SK-N-SH (cell line): ENCODE measurements around the gene KCTD15. TPM values are rescaled to one million over a fixed set of nuclear protein-coding genes. Genes with fewer than 3 reads are reported as not detected.

ENCODE experiments used
- CTCF ChIA-PET: fragments of 300-600, 350-600 bp; formaldehyde crosslinking; extraction: SDS; loops from one replicate; lab custom pipeline; 2021; lab: Yijun Ruan, JAX
- POLR2A ChIA-PET: fragments of 350-600 bp; sonication (Branson Sonifier 250); formaldehyde crosslinking; extraction: SDS; loops from one replicate; lab custom pipeline; 2020; ENCODE audit warnings: antibody characterized with exemption, inconsistent platforms; lab: Yijun Ruan, JAX
- DNase-seq: peaks from one replicate; pipeline ENCODE4 v3.0.0; 2012
- H2AFZ ChIP-seq: fragments of 200-600 bp; sonication (generic); 2 replicates; pipeline ENCODE4 v1.8.1; 2016; ENCODE audit warnings: antibody characterized with exemption, mild to moderate bottlenecking, low read depth
- H3F3A ChIP-seq: fragments of 200-600 bp; sonication (generic); replicated peaks from 2 replicates; pipeline ENCODE3; 2016; ENCODE audit warnings: antibody characterized with exemption, mild to moderate bottlenecking; ENCODE audit not compliant: insufficient read depth
- H3K27ac ChIP-seq, 2 experiments: fragments of 200-500 bp in 1 of 2; fragments of 200-600 bp in 1 of 2; sonication (Bioruptor generic) in 1 of 2; sonication (generic), shearing (Covaris generic) in 1 of 2; 2 replicates each; pipeline versions ENCODE4 v1.5.1 to v1.6.1; 2014 to 2016; ENCODE audit warnings: low read depth in 2 of 2, inconsistent platforms in 1 of 2, low read length in 1 of 2, mild to moderate bottlenecking in 1 of 2, mixed read lengths in 1 of 2
- H3K27me3 ChIP-seq: fragments of 200-600 bp; sonication (generic), shearing (Covaris generic); 2 replicates; pipeline ENCODE4 v1.6.1; 2016; ENCODE audit warnings: mixed run types; ENCODE audit not compliant: insufficient read depth
- H3K36me3 ChIP-seq, 2 experiments: fragments of 200-500 bp in 1 of 2; fragments of 200-600 bp in 1 of 2; sonication (Bioruptor generic) in 1 of 2; sonication (generic) in 1 of 2; replicated peaks in 1 of 2; 2 replicates each; pipeline versions ENCODE3 to v1.5.1; 2014 to 2016; ENCODE audit warnings: low read length in 1 of 2, mild to moderate bottlenecking in 1 of 2; ENCODE audit not compliant: insufficient read depth in 2 of 2, control insufficient read depth in 1 of 2
- H3K4me1 ChIP-seq, 2 experiments: fragments of 200-500 bp in 1 of 2; fragments of 200-600 bp in 1 of 2; sonication (Bioruptor generic) in 1 of 2; sonication (generic), shearing (Covaris generic) in 1 of 2; 2 replicates each; pipeline versions ENCODE4 v1.5.1 to v1.6.1; 2014 to 2016; ENCODE audit warnings: low read depth in 1 of 2, low read length in 1 of 2, mixed run types in 1 of 2; ENCODE audit not compliant: insufficient read depth in 2 of 2, control insufficient read depth in 1 of 2
- H3K4me2 ChIP-seq: fragments of 200-600 bp; sonication (generic), shearing (Covaris generic); 2 replicates; pipeline ENCODE4 v1.6.1; 2017; ENCODE audit warnings: mixed run types
- H3K4me3 ChIP-seq, 2 experiments: fragments of 200-500 bp in 1 of 2; fragments of 200-600 bp in 1 of 2; sonication (Bioruptor generic) in 1 of 2; sonication (generic), shearing (Covaris generic) in 1 of 2; 2 replicates each; pipeline versions ENCODE4 v1.5.1 to v1.8.1; 2014 to 2016; ENCODE audit warnings: low read depth in 2 of 2, inconsistent platforms in 1 of 2, low read length in 1 of 2, mild to moderate bottlenecking in 1 of 2, mixed read lengths in 1 of 2, moderate library complexity in 1 of 2
- H3K79me2 ChIP-seq: fragments of 200-600 bp; sonication (generic); 2 replicates; pipeline ENCODE4 v1.8.1; 2017; ENCODE audit warnings: mild to moderate bottlenecking; ENCODE audit not compliant: insufficient read depth
- H3K9ac ChIP-seq: fragments of 200-600 bp; sonication (generic); 2 replicates; pipeline ENCODE4 v1.6.1; 2017; ENCODE audit warnings: mixed run types
- H3K9me2 ChIP-seq: fragments of 200-600 bp; sonication (generic); 2 replicates; pipeline ENCODE4 v1.6.1; 2017; ENCODE audit warnings: mixed run types
- H3K9me3 ChIP-seq: fragments of 200-600 bp; sonication (generic); 2 replicates; pipeline ENCODE4 v1.6.1; 2017; ENCODE audit warnings: mixed run types, mild to moderate bottlenecking, moderate library complexity
- H4K20me1 ChIP-seq: fragments of 200-600 bp; sonication (generic); 2 replicates; pipeline ENCODE4 v1.6.1; 2017; ENCODE audit warnings: mild to moderate bottlenecking, mixed run types; ENCODE audit not compliant: insufficient read depth
- ELF1 ChIP-seq: IDR thresholded peaks from 2 replicates; pipeline ENCODE4 v1.4.0; 2012
- EZH2phosphoT487 ChIP-seq: fragments of 200-600 bp; sonication (generic); IDR thresholded peaks from 2 replicates; pipeline ENCODE4 v1.6.1; 2017; ENCODE audit warnings: low read depth, mixed run types, mild to moderate bottlenecking, antibody characterized with exemption, moderate library complexity, borderline replicate concordance
- FOSL2 ChIP-seq: IDR thresholded peaks from 2 replicates; pipeline ENCODE4 v1.4.0; 2012; ENCODE audit warnings: low read depth, mild to moderate bottlenecking, moderate library complexity, borderline replicate concordance
- FOXM1 ChIP-seq: IDR thresholded peaks from 2 replicates; pipeline ENCODE4 v1.4.0; 2012; ENCODE audit warnings: low read depth, mild to moderate bottlenecking
- GATA2 ChIP-seq: sonication (generic); formaldehyde crosslinking; IDR thresholded peaks from 2 replicates; pipeline ENCODE4 v1.5.0; 2020; ENCODE audit warnings: mild to moderate bottlenecking, missing genetic modification reagents
- JUND ChIP-seq: IDR thresholded peaks from 2 replicates; pipeline ENCODE4 v1.4.0; 2012
- NFIC ChIP-seq: IDR thresholded peaks from 2 replicates; pipeline ENCODE4 v1.4.0; 2012; ENCODE audit warnings: borderline replicate concordance
- RAD21 ChIP-seq: IDR thresholded peaks from 2 replicates; pipeline ENCODE4 v1.6.1; 2012; ENCODE audit warnings: mild to moderate bottlenecking, low read length
- RXRA ChIP-seq: IDR thresholded peaks from 2 replicates; pipeline ENCODE4 v1.4.0; 2012; ENCODE audit warnings: low read depth, mild to moderate bottlenecking, borderline replicate concordance
- TAF1 ChIP-seq: IDR thresholded peaks from 2 replicates; pipeline ENCODE4 v1.6.1; 2012; ENCODE audit warnings: low read depth, mild to moderate bottlenecking, low read length, moderate library complexity, borderline replicate concordance
- TCF12 ChIP-seq: IDR thresholded peaks from 2 replicates; pipeline ENCODE4 v1.4.0; 2012
- TEAD4 ChIP-seq: IDR thresholded peaks from 2 replicates; pipeline ENCODE4 v1.4.0; 2012; ENCODE audit warnings: mild to moderate bottlenecking, borderline replicate concordance; ENCODE audit not compliant: insufficient read depth
- WGBS: methylation state at CpG from one replicate; pipeline ENCODE4 v1.1.6; 2017; ENCODE audit warnings: low lambda C conversion rate; 5-methylcytosine and 5-hydroxymethylcytosine counted together
- polyA plus RNA-seq, 3 experiments: library from polyadenylated mRNA; depleted of rRNA; stranded (reverse); fragments of >200 nt; gene quantifications; 2 replicates each; pipeline ENCODE4 v1.2.3, GENCODE V29; 2012
- TF ChIP-seq, protein P1 (sequence below): IDR thresholded peaks from 2 replicates; pipeline ENCODE4; 2012
- TF ChIP-seq, protein P2 (sequence below): fragments of 150-350 bp; IDR thresholded peaks from 2 replicates; pipeline ENCODE4 v1.6.1; 2017; ENCODE audit warnings: antibody characterized with exemption, low read length, low read depth, borderline replicate concordance

The KCTD15 gene
- polyA plus RNA-seq, 1 of the 3 experiments (the other 2 are of a cell fraction), result 15.5 TPM

DNA sequence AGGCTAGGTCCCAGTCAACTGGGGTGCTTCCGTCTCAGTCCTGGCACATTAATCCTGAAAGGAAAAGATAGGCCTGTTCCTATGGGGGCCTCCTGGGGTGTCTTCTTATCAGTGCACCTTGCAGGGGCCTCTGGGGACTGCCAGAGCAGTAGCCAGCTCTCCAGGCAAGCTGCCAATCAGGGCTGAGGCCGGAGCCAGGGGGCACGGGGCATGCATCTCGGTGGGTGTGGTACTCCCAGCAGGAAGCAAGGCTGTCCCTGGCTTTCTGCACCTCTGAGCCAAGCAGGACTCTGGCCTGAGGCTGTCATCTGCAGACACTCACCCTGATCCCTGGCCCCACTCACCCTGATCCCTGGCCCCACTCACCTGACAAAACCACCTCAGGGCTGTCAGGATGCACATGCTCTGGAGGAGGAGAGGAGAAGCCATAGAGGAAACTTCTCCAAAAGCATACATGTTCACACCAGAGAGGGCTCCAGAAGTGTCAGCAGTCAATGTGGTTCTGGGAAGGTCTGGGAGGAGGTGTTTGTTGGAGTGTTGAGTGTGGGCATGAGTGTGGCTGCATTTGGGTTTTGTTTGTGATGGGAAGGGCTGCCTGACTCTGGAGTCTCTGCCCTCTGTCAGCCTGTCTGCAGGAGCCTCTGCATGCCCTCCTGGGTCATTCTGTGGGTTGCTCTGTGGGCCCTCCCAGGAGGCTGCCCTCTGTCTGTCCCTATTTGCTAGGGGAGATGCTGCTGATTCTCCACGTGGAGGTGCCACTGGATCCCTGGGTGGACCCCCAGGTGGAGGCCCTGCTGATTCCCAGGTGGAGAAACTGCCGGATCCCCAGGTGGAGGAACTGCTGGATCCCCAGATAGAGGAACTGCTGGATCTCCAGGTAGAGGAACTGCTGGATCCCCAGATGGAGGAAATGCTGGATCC lies 22.7 kb upstream of the KCTD15 start (continued):
- TF ChIP-seq TEAD4 (no peak), JUND (no peak), TAF1 (no peak), EZH2phosphoT487 (no peak), RAD21 (no peak), FOXM1 (no peak), FOSL2 (no peak), ELF1 (no peak), NFIC (no peak), TCF12 (no peak), RXRA (no peak)
- TF ChIP-seq, protein P1, sequence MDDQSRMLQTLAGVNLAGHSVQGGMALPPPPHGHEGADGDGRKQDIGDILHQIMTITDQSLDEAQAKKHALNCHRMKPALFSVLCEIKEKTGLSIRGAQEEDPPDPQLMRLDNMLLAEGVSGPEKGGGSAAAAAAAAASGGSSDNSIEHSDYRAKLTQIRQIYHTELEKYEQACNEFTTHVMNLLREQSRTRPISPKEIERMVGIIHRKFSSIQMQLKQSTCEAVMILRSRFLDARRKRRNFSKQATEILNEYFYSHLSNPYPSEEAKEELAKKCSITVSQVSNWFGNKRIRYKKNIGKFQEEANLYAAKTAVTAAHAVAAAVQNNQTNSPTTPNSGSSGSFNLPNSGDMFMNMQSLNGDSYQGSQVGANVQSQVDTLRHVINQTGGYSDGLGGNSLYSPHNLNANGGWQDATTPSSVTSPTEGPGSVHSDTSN, result no peak
- TF ChIP-seq, all 33 proteins: peak for 4

DNA sequence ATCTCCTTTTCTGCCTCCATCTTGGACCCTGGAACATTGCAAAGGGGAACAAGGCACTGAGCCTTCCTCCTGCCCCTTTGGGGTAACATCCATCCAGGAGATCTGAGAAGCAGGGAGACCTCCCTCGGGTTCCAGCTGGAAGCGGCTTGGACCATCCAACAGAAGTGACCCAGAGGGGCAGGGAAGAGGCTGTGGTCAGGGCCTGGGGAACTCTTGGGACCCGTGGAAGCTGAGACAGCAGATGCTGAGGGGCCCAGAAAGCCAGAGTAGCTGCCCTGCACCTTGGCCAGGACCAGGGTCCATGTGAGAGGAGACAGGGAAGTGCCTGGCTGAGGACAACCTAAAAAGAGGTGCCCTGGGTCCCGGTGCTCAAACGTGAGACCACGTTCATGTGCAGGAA lies 21.9 kb upstream of the KCTD15 start:
- Histone ChIP-seq H3K27me3 (no peaks in the 10 kb centered on the region; the same call in 1 of the 2 replicates), H3K9me2 (no peaks in the 10 kb centered on the region), H4K20me1 (no peaks in the 10 kb centered on the region), H3K79me2 (no peaks in the 10 kb centered on the region), H2AFZ (no peak overlapping the region), H3K4me1 (peaks cover 0 to 31% of the 10 kb centered on the region in 2 experiments; a peak in 1 of 4 replicates), H3K9me3 (no peaks in the 10 kb centered on the region), H3K36me3 (no peaks in the 10 kb centered on the region), H3K9ac (no peak overlapping the region), H3K4me2 (no peak overlapping the region), H3F3A (no peaks in the 10 kb centered on the region), H3K4me3 (no peak overlapping the region), H3K27ac (no peak overlapping the region)
- TF ChIP-seq GATA2 (CRISPR knock-in tag), result no peak
- no peak for TF ChIP-seq JUND
- TF ChIP-seq, protein P2, sequence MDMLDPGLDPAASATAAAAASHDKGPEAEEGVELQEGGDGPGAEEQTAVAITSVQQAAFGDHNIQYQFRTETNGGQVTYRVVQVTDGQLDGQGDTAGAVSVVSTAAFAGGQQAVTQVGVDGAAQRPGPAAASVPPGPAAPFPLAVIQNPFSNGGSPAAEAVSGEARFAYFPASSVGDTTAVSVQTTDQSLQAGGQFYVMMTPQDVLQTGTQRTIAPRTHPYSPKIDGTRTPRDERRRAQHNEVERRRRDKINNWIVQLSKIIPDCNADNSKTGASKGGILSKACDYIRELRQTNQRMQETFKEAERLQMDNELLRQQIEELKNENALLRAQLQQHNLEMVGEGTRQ, result no peak
- WGBS, result 40% methylated on average over 6 of the region's 6 CpGs
- ChIA-PET CTCF (interaction anchor here (0.9 to 6.0 kb wide), 7 partner anchors 224 to 371 kb away, joined by 3 to 59 read pairs (median 5); no protein-coding TSS in a partner anchor), POLR2A (no interaction called here)
- no peak for DNase-seq
